Measurements from ENCODE around the gene AOPEP.

Gene AOPEP

GRCh38 chr9:95129476-95130291, 403.2 kb downstream of the AOPEP start:
- DNase-seq (ENCODE audit: low read depth in 2 of 3, low spot score in 2 of 3): no peak

GRCh38 chr9:95130484-95130883, 404.0 kb downstream of the AOPEP start:
- no peak for DNase-seq (ENCODE audit: low read depth in 2 of 3, low spot score in 2 of 3)

- DNase-seq (ENCODE audit: low read depth in 2 of 3, low spot score in 2 of 3): peak in 2 of 3 experiments; percentile 9 to 13
Measured at GRCh38 chr9:95131023-95131943, 404.8 kb downstream of the AOPEP start.

- no peak for DNase-seq (ENCODE audit: low read depth in 2 of 3, low spot score in 2 of 3)
Measured at GRCh38 chr9:95132366-95133324, 406.1 kb downstream of the AOPEP start.

- no peak for DNase-seq (ENCODE audit: low read depth in 2 of 3, low spot score in 2 of 3)
Measured at GRCh38 chr9:95133325-95133705, 406.8 kb downstream of the AOPEP start.

- DNase-seq (ENCODE audit: low read depth in 2 of 3, low spot score in 2 of 3): no peak
Measured at GRCh38 chr9:95134457-95134881, 408.0 kb downstream of the AOPEP start.

- DNase-seq (ENCODE audit: low read depth in 2 of 3, low spot score in 2 of 3): no peak
Measured at GRCh38 chr9:95135756-95136155, 409.3 kb downstream of the AOPEP start.
